GM12801 (cell line): ENCODE results near the gene TRABD2B.

ENCODE experiments used
- CTCF ChIP-seq: IDR thresholded peaks from one replicate; pipeline ENCODE4 v1.5.1; 2011; ENCODE audit warnings: control low read depth; ENCODE audit not compliant: insufficient read length; ENCODE audit errors: extremely low read depth

The TRABD2B gene

GRCh38 chr1:47766832-47767740 lies 230.1 kb downstream of the TRABD2B start:
- no peak for TF ChIP-seq CTCF

GRCh38 chr1:47765742-47766485 lies 231.3 kb downstream of the TRABD2B start:
- no peak for TF ChIP-seq CTCF

- TF ChIP-seq CTCF = no peak
Observed at GRCh38 chr1:47765236-47765635, 231.9 kb downstream of the TRABD2B start.

GRCh38 chr1:47764461-47765046 lies 232.6 kb downstream of the TRABD2B start:
- TF ChIP-seq CTCF = no peak

GRCh38 chr1:47763591-47764171 lies 233.5 kb downstream of the TRABD2B start:
- no peak for TF ChIP-seq CTCF

GRCh38 chr1:47761974-47762373 lies 235.2 kb downstream of the TRABD2B start:
- TF ChIP-seq CTCF = no peak
